GM19043 (cell line): ENCODE data around the gene CYTL1.
A peak's percentile ranks its signal among the peaks of the same experiment; 100 is the strongest.
"Not testable (repeated sequence)": the region's sequence is repeated elsewhere in the genome, so short reads cannot be mapped to it uniquely, and the experiment has no call there.

ENCODE experiments used
- ATAC-seq: cut with Tn5 transposase; IDR thresholded peaks from one replicate; pipeline ENCODE4 v1.9.1; 2021; ENCODE audit warnings: low read depth; ENCODE audit not compliant: unreplicated experiment

CYTL1 gene

GRCh38 chr4:5003918-5004317 lies 15.3 kb downstream of the CYTL1 start:
- no peak for ATAC-seq

GRCh38 chr4:5003372-5003857 lies 15.8 kb downstream of the CYTL1 start:
- no peak for ATAC-seq

- not testable (repeated sequence) for ATAC-seq
These were observed 17.6 kb downstream of the CYTL1 start for GRCh38 chr4:5001641-5002040.

GRCh38 chr4:4996935-4997334 lies 22.3 kb downstream of the CYTL1 start:
- not testable (repeated sequence) for ATAC-seq

GRCh38 chr4:4995908-4996265 lies 23.4 kb downstream of the CYTL1 start:
- ATAC-seq: no peak

GRCh38 chr4:4995103-4995907 lies 24.0 kb downstream of the CYTL1 start:
- peak; percentile 59 for ATAC-seq

GRCh38 chr4:4994312-4995097 lies 24.8 kb downstream of the CYTL1 start:
- no peak for ATAC-seq

GRCh38 chr4:4992833-4993232 lies 26.4 kb downstream of the CYTL1 start:
- ATAC-seq: no peak

GRCh38 chr4:4991541-4992099 lies 27.6 kb downstream of the CYTL1 start:
- ATAC-seq: no peak

- no peak for ATAC-seq
These were observed 28.3 kb downstream of the CYTL1 start for GRCh38 chr4:4990857-4991540.

- ATAC-seq: no peak
These were observed 28.9 kb downstream of the CYTL1 start for GRCh38 chr4:4990329-4990728.

GRCh38 chr4:4989083-4989622 lies 30.1 kb downstream of the CYTL1 start:
- ATAC-seq: no peak

GRCh38 chr4:4987656-4988055 lies 31.6 kb downstream of the CYTL1 start:
- ATAC-seq: no peak

- no peak for ATAC-seq
These were observed 32.4 kb downstream of the CYTL1 start for GRCh38 chr4:4986841-4987240.

GRCh38 chr4:4985844-4986243 lies 33.4 kb downstream of the CYTL1 start:
- no peak for ATAC-seq

GRCh38 chr4:4985036-4985435 lies 34.2 kb downstream of the CYTL1 start:
- ATAC-seq: no peak

- ATAC-seq: no peak
These were observed 35.1 kb downstream of the CYTL1 start for GRCh38 chr4:4984186-4984585.

- ATAC-seq: no peak
These were observed 37.4 kb downstream of the CYTL1 start for GRCh38 chr4:4981827-4982226.

- no peak for ATAC-seq
These were observed 37.8 kb downstream of the CYTL1 start for GRCh38 chr4:4981427-4981826.

- no peak for ATAC-seq
These were observed 38.5 kb downstream of the CYTL1 start for GRCh38 chr4:4980621-4981230.
